ENCODE data around the gene CNPY3. TPM values are rescaled to one million over a fixed set of nuclear protein-coding genes. Genes with fewer than 3 reads are reported as not detected.
A peak's percentile ranks its signal among the peaks of the same experiment; 100 is the strongest.

Gene CNPY3
- total RNA-seq, 1 experiment from 2014 or later, result 78.3 TPM

- DNase-seq (ENCODE audit: low read depth), result no peak
These were observed 52.6 kb downstream of the CNPY3 start for GRCh38 chr6:42981836-42982235.

- peak; percentile 100 for DNase-seq (ENCODE audit: low read depth)
These were observed 55.0 kb downstream of the CNPY3 start, which contains the start of gene PPP2R5D for GRCh38 chr6:42984001-42984923. PPP2R5D (plus strand) TSS chr6:42984570; CDS start chr6:42984678, 108 bp downstream.

GRCh38 chr6:42984924-42985475 lies 55.7 kb downstream of the CNPY3 start:
- DNase-seq (ENCODE audit: low read depth), result no peak

GRCh38 chr6:42987533-42988451 lies 58.5 kb downstream of the CNPY3 start:
- DNase-seq (ENCODE audit: low read depth), result no peak

GRCh38 chr6:42988486-42989020 lies 59.3 kb downstream of the CNPY3 start:
- DNase-seq (ENCODE audit: low read depth), result no peak

Other genes with a start within 250 kb of the CNPY3 start
- gene PRPH2, start 206.9 kb upstream of the CNPY3 start, total RNA-seq (2014; rRNA removed; shearing (Covaris generic)), result not detected in 2 replicates
- gene TBCC, start 183.4 kb upstream of the CNPY3 start, total RNA-seq (2014; rRNA removed; shearing (Covaris generic)), result 46.2 and 62.8 TPM in 2 replicates
- 5.4 and 7.5 TPM in 2 replicates for gene BICRAL, start 147.4 kb upstream of the CNPY3 start, total RNA-seq (2014; rRNA removed; shearing (Covaris generic))
- gene RPL7L1, start 49.9 kb upstream of the CNPY3 start, total RNA-seq (2014; rRNA removed; shearing (Covaris generic)), result 174 and 187 TPM in 2 replicates
- not detected in 2 replicates for gene PTCRA, start 13.4 kb upstream of the CNPY3 start, total RNA-seq (2014; rRNA removed; shearing (Covaris generic))
- gene GNMT, start 31.3 kb downstream of the CNPY3 start, total RNA-seq (2014; rRNA removed; shearing (Covaris generic)), result 0.54 TPM in 1 of 2 replicates, not detected in the other
- 13.8 and 14.2 TPM in 2 replicates for gene PEX6, start 49.7 kb downstream of the CNPY3 start, total RNA-seq (2014; rRNA removed; shearing (Covaris generic))
- gene PPP2R5D, start 55.1 kb downstream of the CNPY3 start, total RNA-seq (2014; rRNA removed; shearing (Covaris generic)), result 66.6 and 94.2 TPM in 2 replicates
- 172 and 224 TPM in 2 replicates for gene MEA1, start 84.5 kb downstream of the CNPY3 start, total RNA-seq (2014; rRNA removed; shearing (Covaris generic))
- 101 and 118 TPM in 2 replicates for gene KLHDC3, start 84.8 kb downstream of the CNPY3 start, total RNA-seq (2014; rRNA removed; shearing (Covaris generic))
- gene RRP36, start 92.1 kb downstream of the CNPY3 start, total RNA-seq (2014; rRNA removed; shearing (Covaris generic)), result 153 and 195 TPM in 2 replicates
- gene CUL7, start 124.4 kb downstream of the CNPY3 start, total RNA-seq (2014; rRNA removed; shearing (Covaris generic)), result 8.3 and 17.7 TPM in 2 replicates
- gene MRPL2, start 130.0 kb downstream of the CNPY3 start, total RNA-seq (2014; rRNA removed; shearing (Covaris generic)), result 43.4 and 55.4 TPM in 2 replicates
- 14.7 and 21.1 TPM in 2 replicates for gene KLC4, start 130.2 kb downstream of the CNPY3 start, total RNA-seq (2014; rRNA removed; shearing (Covaris generic))
- gene PTK7, start 146.8 kb downstream of the CNPY3 start, total RNA-seq (2014; rRNA removed; shearing (Covaris generic)), result 76.3 and 162 TPM in 2 replicates
- 15.6 and 26.5 TPM in 2 replicates for gene SRF, start 241.8 kb downstream of the CNPY3 start, total RNA-seq (2014; rRNA removed; shearing (Covaris generic))

Measured in M059J (cell line).